Peyer's patch (tissue), 4 donors: ENCODE data around the gene CRELD2. TPM values are rescaled to one million over a fixed set of nuclear protein-coding genes. Genes with fewer than 3 reads are reported as not detected.

Source experiments
- DNase-seq, 3 donors: peaks; one replicate each; pipeline ENCODE4 v3.0.0-alpha.2; 2017 to 2019
- H3K27ac ChIP-seq, 4 donors: fragments of 200-600 bp; sonication (generic); one replicate each; pipeline ENCODE4 v1.5.1; 2016 to 2019
- H3K27me3 ChIP-seq, 2 donors: fragments of 200-600 bp; sonication (generic); one replicate each; pipeline ENCODE4 v1.5.1; 2019
- H3K36me3 ChIP-seq, 3 donors: fragments of 200-600 bp; sonication (generic); one replicate each; pipeline ENCODE4 v1.5.1; 2016 to 2019
- H3K4me1 ChIP-seq, 4 donors: fragments of 200-600 bp; sonication (generic); one replicate each; pipeline ENCODE4 v1.5.1; 2016 to 2019
- H3K4me3 ChIP-seq, 4 donors: fragments of 200-600 bp; sonication (generic); 1 replicate in 3 of 4; 2 replicates in 1 of 4; pipeline ENCODE4 v1.5.1; 2016 to 2019; ENCODE audit warnings: mild to moderate bottlenecking in 1 of 4
- H3K9me3 ChIP-seq, 4 donors: fragments of 200-600 bp; sonication (generic); one replicate each; pipeline ENCODE4 v1.5.1; 2016 to 2019; ENCODE audit warnings: mild to moderate bottlenecking in 1 of 4
- CTCF ChIP-seq, 6 experiments: fragments of 450-650 bp in 4 of 6; fragments of 200-600 bp in 2 of 6; sonication (generic) in 1 of 6; IDR thresholded peaks; one replicate each; pipeline ENCODE4 v1.5.1; 2017 to 2019; ENCODE audit warnings: antibody characterized with exemption in 6 of 6, mild to moderate bottlenecking in 3 of 6, moderate library complexity in 1 of 6
- POLR2A ChIP-seq, 2 donors: fragments of 450-650 bp; IDR thresholded peaks; one replicate each; pipeline ENCODE4 v1.5.1; 2017; ENCODE audit warnings: antibody characterized with exemption in 2 of 2, mild to moderate bottlenecking in 2 of 2, moderate library complexity in 2 of 2
- total RNA-seq, 4 donors: library from RNA; depleted of rRNA; stranded (reverse); fragments of >200 nt; gene quantifications; one replicate each; pipeline ENCODE4 v1.1.0, GENCODE V29; 2016

CRELD2 gene
- total RNA-seq, 4 donors from 2014 or later = 33.3 to 52.0 (median 41.1) TPM

DNA sequence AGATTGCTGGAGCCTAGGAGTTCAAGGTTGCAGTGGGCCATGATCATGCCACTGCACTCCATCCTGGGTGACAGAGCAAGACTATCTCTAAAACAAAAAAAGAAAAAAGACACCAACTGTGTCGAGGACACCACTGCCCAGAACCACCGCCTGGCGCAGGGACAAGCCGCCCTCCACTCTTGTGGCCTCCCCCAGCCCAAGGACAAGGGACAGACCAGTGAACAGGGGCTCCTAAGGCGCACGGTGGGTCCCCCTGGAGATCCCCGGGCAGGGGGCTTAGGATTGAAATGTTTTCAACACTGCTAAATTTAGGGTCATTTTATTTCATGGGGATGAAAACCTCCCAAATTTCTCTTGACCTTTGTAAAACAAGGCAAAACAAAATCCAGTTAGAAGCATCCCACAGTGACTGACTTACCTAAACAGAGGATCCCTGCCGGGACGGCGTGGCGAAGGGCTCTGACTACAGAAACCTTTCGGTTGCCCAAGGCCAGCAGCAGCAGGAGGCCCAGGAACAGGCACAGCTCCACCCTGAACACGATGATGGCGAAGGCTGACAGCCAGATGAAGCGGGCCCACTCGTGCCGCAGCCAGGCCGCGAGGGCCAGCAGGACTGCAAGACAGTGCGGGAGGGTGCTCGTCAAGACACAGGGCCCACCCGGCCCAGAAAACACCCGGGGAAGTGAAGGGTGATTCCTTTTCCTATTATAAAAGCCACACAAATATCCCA lies 8.8 kb upstream of the CRELD2 start:
- Histone ChIP-seq H3K36me3 (peaks cover 0 to 61% (median 0%) of the 10 kb centered on the region in 3 donors), H3K9me3 (no peaks in the 10 kb centered on the region), H3K4me1 (no peaks in the 10 kb centered on the region), H3K27ac (no peak overlapping the region), H3K4me3 (no peak overlapping the region), H3K27me3 (no peaks in the 10 kb centered on the region)
- TF ChIP-seq POLR2A (IDR thresholded peaks at IDR 0.05) (no peak), CTCF (IDR thresholded peaks at IDR 0.05) (no peak)
- DNase-seq = peak in 1 of 3 donors; percentile 42

DNA sequence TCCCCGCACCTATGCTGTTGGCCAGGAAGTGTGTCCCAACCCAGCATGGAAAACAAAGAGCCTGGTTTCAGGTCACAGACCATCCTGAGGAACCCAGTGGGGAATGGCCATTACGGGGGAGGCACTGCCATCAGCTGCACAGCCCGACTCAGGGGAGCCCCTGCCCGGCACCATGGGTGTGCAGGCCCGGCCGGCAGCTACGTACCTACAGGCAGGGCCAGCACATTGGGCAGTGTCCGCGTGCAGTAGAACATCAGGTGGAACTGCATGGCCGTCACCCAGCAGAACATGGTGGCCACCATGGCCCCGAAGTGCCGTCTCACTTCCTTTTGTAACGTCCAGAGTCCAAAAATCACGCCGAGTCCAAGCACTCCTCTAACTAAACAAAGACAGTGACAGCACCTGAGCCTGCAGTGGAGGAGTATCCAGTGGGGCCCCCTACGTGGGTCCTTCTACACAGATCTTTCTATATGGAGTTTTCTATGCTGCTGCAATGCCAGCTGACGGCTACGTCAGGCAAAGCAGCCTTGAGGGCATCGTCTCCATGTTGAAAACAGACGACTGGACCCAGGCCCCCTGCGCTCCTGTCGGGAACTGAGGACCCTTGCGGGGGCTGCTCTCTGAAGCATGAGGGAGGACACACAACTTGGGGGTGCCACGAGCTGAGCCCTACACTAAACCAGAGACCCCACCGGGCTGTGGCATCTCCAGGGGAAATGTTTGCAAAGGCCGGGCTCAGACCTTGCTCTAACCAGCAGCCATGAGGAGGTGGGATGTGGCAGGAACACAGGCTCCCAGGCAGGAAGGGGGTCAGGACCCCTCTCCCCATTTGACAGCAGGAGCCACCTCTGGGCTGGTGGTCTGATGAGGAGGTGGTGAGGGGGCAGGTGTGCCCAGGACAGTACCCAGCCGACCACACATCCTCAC lies 7.9 kb upstream of the CRELD2 start:
- Histone ChIP-seq H3K27me3 (no peaks in the 10 kb centered on the region), H3K9me3 (no peaks in the 10 kb centered on the region), H3K27ac (no peak overlapping the region), H3K4me3 (no peak overlapping the region), H3K4me1 (no peaks in the 10 kb centered on the region), H3K36me3 (peaks cover 0 to 59% (median 0%) of the 10 kb centered on the region in 3 donors)
- TF ChIP-seq POLR2A (IDR thresholded peaks at IDR 0.05) (no peak), CTCF (IDR thresholded peaks at IDR 0.05) (no peak)
- no peak for DNase-seq

- peak in 1 of 3 donors; percentile 40 for DNase-seq
- TF ChIP-seq CTCF (IDR thresholded peaks at IDR 0.05) = no peak
- no peak for TF ChIP-seq POLR2A (IDR thresholded peaks at IDR 0.05)
- no peaks in the 10 kb centered on the region for H3K27me3 ChIP-seq
- H3K27ac ChIP-seq = no peak overlapping the region
- H3K9me3 ChIP-seq = no peaks in the 10 kb centered on the region
- peaks cover 0 to 44% (median 0%) of the 10 kb centered on the region in 3 donors for H3K36me3 ChIP-seq
- H3K4me1 ChIP-seq = peaks cover 0 to 6% (median 2%) of the 10 kb centered on the region in 4 donors
- no peak overlapping the region for H3K4me3 ChIP-seq
These were observed 6.4 kb upstream of the CRELD2 start for GRCh38 chr22:49911881-49912625.

GRCh38 chr22:49913026-49913425 lies 5.4 kb upstream of the CRELD2 start:
- no peak for DNase-seq
- Histone ChIP-seq H3K4me1 (peaks cover 0 to 10% (median 4%) of the 10 kb centered on the region in 4 donors), H3K27ac (no peak overlapping the region), H3K27me3 (no peaks in the 10 kb centered on the region), H3K4me3 (no peak overlapping the region), H3K9me3 (no peaks in the 10 kb centered on the region), H3K36me3 (peaks cover 0 to 34% (median 0%) of the 10 kb centered on the region in 3 donors)
- no peak for TF ChIP-seq POLR2A (IDR thresholded peaks at IDR 0.05)
- no peak for TF ChIP-seq CTCF (IDR thresholded peaks at IDR 0.05)

DNA sequence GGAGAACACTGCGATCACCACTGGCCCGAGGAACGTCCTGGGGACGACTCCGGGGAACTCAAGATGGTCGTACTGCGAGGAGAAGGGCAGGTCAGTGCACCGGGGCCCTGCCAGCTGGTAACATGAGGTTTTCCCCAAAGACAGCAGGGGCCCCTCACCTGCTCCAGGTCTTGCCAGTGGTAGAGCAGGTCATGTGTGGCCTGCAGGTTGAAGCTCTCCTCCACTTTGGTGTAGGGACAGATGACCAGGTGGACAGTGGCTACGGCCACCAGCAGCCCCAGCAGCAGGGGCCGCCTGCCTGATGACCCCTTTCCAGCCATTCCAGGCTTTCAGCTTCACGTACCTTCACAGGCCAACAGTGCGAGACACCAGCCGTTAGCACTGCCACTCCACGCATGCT lies 5.0 kb upstream of the CRELD2 start:
- Histone ChIP-seq H3K4me3 (no peak overlapping the region), H3K27me3 (no peaks in the 10 kb centered on the region), H3K36me3 (peaks cover 0 to 33% (median 0%) of the 10 kb centered on the region in 3 donors), H3K4me1 (peaks cover 0 to 10% (median 4%) of the 10 kb centered on the region in 4 donors), H3K9me3 (no peaks in the 10 kb centered on the region), H3K27ac (no peak overlapping the region)
- peak in 1 of 3 donors; percentile 40 for DNase-seq
- no peak for TF ChIP-seq POLR2A (IDR thresholded peaks at IDR 0.05)
- TF ChIP-seq CTCF (IDR thresholded peaks at IDR 0.05) = no peak
